WTC11 (cell line): ENCODE data around the gene SGIP1.

Experiments used
- ARID4B ChIP-seq: sonication (generic); formaldehyde crosslinking; IDR thresholded peaks from 2 replicates; pipeline ENCODE4 v1.8.0; 2023; ENCODE audit warnings: missing genetic modification reagents, mild to moderate bottlenecking, borderline replicate concordance
- ATF2 ChIP-seq: sonication (generic); formaldehyde crosslinking; IDR thresholded peaks from 2 replicates; pipeline ENCODE4 v1.8.1; 2022; ENCODE audit warnings: low read depth, missing genetic modification reagents, borderline replicate concordance
- ATF3 ChIP-seq: sonication (generic); formaldehyde crosslinking; conservative IDR thresholded peaks from 2 replicates; pipeline ENCODE4 v1.8.1; 2022; ENCODE audit warnings: mild to moderate bottlenecking, missing genetic modification reagents
- CBFB ChIP-seq: sonication (generic); formaldehyde crosslinking; IDR thresholded peaks from 2 replicates; pipeline ENCODE4 v1.8.1; 2022; ENCODE audit warnings: mild to moderate bottlenecking, low read depth, missing genetic modification reagents
- CTCF ChIP-seq: fragments of 200-600 bp; IDR thresholded peaks from 2 replicates; pipeline ENCODE4 v1.8.0; 2022; ENCODE audit warnings: antibody characterized with exemption
- KAT7 ChIP-seq: sonication (generic); formaldehyde crosslinking; IDR thresholded peaks from 2 replicates; pipeline ENCODE4 v1.8.1; 2023; ENCODE audit warnings: missing genetic modification reagents, mild to moderate bottlenecking, borderline replicate concordance
- NFYB ChIP-seq: sonication (generic); formaldehyde crosslinking; conservative IDR thresholded peaks from 2 replicates; pipeline ENCODE4 v1.8.0; 2022; ENCODE audit warnings: low read depth, missing genetic modification reagents
- PRDM15 ChIP-seq: sonication (generic); formaldehyde crosslinking; IDR thresholded peaks from 2 replicates; pipeline ENCODE4 v1.8.0; 2022; ENCODE audit warnings: missing genetic modification reagents
- SOX15 ChIP-seq: fragments of 250-450 bp; sonication (Bioruptor Pico); IDR thresholded peaks from 2 replicates; pipeline ENCODE4 v1.9.0; 2021; ENCODE audit warnings: mild to moderate bottlenecking

GRCh38 chr1:66787641-66788040 lies 253.7 kb downstream of the SGIP1 start:
- TF ChIP-seq ATF3 = no peak
- no peak for TF ChIP-seq ATF2 (CRISPR knock-in tag)
- TF ChIP-seq CTCF = no peak
- TF ChIP-seq SOX15 (CRISPR knock-in tag) = no peak
- TF ChIP-seq KAT7 (CRISPR knock-in tag) = no peak
- no peak for TF ChIP-seq PRDM15 (CRISPR knock-in tag)
- no peak for TF ChIP-seq ARID4B
- no peak for TF ChIP-seq CBFB (CRISPR knock-in tag)
- no peak for TF ChIP-seq NFYB (CRISPR knock-in tag)
